Large intestine (tissue), 3 donors: ENCODE measurements around the gene HTD2. TPM values are rescaled to one million over a fixed set of nuclear protein-coding genes. Genes with fewer than 3 reads are reported as not detected.
"Not testable (repeated sequence)": the region's sequence is repeated elsewhere in the genome, so short reads cannot be mapped to it uniquely, and the experiment has no call there.

Experiments used
- DNase-seq, 2 donors: peaks; one replicate each; pipeline versions ENCODE4 v3.0.0 to v3.0.0-alpha.2; 2013
- H3K27ac ChIP-seq: one replicate; pipeline ENCODE4 v1.5.1; 2013; ENCODE audit warnings: low read length
- H3K27me3 ChIP-seq: 2 replicates; pipeline ENCODE4 v1.6.1; 2013; ENCODE audit warnings: low read length; ENCODE audit not compliant: control insufficient read depth, insufficient read depth
- H3K36me3 ChIP-seq: 2 replicates; pipeline ENCODE4 v1.6.1; 2013; ENCODE audit warnings: low read length; ENCODE audit not compliant: control insufficient read depth, insufficient read depth
- H3K4me1 ChIP-seq: one replicate; pipeline ENCODE4 v1.6.1; 2013; ENCODE audit warnings: low read length; ENCODE audit not compliant: control insufficient read depth, insufficient read depth
- H3K4me3 ChIP-seq: one replicate; pipeline ENCODE4 v1.5.1; 2013; ENCODE audit warnings: low read length
- H3K9me3 ChIP-seq: one replicate; pipeline ENCODE4 v1.6.1; 2013; ENCODE audit warnings: mild to moderate bottlenecking, low read depth, low read length, moderate library complexity; ENCODE audit not compliant: control insufficient read depth
- WGBS: methylation state at CpG from one replicate; pipeline ENCODE4 v1.1.5; 2013; ENCODE audit warnings: low lambda C conversion rate; ENCODE audit not compliant: insufficient coverage; 5-methylcytosine and 5-hydroxymethylcytosine counted together
- polyA plus RNA-seq: library from polyadenylated mRNA; unstranded; fragments of 120-200 nt; gene quantifications from one replicate; pipeline ENCODE4 v1.2.1, GENCODE V29; 2013

Gene HTD2
- polyA plus RNA-seq, 1 donor, result 14.7 TPM

DNA sequence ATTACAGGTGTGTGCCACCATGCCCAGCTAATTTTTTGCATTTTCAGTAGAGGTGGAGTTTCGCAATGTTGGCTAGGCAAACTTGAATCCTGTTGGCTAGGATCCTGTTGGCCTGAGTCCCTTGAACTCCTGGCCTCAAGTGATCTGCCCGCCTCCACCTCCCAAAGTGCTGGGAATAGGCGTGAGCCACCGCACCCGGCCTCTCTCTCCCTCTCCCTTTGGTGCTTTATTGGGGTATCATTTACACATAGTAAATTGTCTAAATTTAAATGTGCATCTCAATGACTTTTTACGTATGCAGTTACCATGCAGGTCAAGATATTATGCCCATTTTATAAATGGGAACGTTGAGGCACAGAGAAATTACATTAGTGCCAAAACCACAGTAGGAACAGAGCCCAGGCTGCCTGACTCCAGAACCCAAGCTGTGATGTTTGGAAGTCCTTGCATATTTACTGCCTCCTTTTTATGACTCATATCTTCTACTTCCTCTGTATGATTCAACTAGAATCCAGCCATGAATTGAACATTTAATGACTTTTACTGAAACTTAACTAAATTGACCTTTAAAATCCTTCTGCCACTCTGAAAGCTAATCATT lies 34.3 kb upstream of the HTD2 start:
- Histone ChIP-seq H3K9me3 (no peaks in the 10 kb centered on the region), H3K27me3 (no peaks in the 10 kb centered on the region), H3K36me3 (peaks cover 45% of the 10 kb centered on the region), H3K4me1 (no peaks in the 10 kb centered on the region), H3K27ac (no peak overlapping the region), H3K4me3 (no peak overlapping the region)
- no CpG with 5 or more reads among the region's 7 CpGs for WGBS
- no peak for DNase-seq

DNA sequence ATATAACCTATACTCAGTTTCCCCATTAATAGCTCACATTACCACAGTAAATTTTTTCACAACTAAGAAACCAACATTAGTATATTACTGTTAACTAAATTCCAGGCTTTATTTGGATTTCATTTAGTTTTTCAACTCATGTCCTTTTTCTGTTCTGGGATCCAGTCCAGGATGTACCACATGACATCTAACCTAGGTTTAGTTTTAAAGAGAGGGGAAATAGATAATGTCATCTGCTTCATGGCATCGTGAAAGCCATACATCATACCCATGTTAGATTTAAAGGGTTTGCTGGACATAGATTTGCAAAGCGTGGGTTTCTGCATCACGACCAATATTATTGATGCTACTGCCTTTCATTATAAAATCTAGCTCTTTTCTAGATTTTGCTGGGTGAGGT lies 33.4 kb upstream of the HTD2 start:
- Histone ChIP-seq H3K4me3 (no peak overlapping the region), H3K4me1 (no peaks in the 10 kb centered on the region), H3K9me3 (no peaks in the 10 kb centered on the region), H3K27ac (no peak overlapping the region), H3K27me3 (no peaks in the 10 kb centered on the region), H3K36me3 (peaks cover 41% of the 10 kb centered on the region)
- DNase-seq, result no peak
- 86% methylated on average over 1 of the region's 3 CpGs for WGBS

DNA sequence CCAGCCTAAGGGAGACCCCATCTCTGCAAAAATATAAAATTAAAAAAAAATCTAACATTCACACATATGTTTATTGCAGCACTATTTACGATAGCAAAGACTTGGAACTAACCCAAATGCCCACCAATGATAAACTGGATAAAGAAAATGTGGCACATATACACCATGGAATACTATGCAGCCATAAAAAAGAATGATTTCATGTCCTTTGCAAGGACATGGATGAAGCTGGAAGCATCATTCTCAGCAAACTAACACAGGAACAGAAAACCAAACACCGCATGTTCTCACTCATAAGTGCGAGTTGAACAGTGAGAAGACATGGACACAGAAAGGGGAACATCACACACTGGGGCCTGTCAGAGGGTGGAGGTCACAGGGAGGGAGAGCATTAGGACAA lies 33.0 kb upstream of the HTD2 start:
- H3K36me3 ChIP-seq, result peaks cover 38% of the 10 kb centered on the region
- not testable (repeated sequence) for H3K27me3 ChIP-seq, H3K4me1 ChIP-seq, H3K4me3 ChIP-seq, H3K9me3 ChIP-seq, DNase-seq, H3K27ac ChIP-seq
- WGBS, result 100% methylated on average over 1 of the region's 3 CpGs

DNA sequence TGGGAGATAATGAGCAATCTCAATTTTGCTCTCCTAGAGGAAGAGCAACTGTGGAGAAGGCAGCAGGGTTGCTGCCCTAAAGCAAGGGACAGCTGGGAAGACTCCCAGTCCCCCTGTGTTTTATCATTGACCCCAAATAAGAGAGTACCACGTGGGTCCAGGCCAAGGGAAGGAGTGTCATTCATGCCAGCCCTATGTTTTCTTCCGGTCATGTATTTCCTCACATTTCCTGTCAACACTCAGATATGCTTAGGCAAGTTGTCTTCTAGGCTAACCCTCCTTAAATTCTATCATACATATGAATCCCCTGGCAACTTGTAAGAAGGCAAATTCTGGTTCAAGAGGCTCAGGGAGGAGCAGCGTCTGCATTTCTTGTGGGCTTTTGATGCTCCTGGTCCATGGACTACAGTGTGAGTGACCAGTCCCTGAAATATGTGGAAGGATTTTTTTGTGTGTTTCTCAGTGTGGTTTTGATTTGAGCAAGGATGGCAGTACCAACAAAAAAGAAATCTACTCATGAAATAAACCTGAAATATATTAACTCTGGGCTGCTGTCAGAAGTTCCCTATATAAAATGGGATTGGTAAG lies 32.2 kb upstream of the HTD2 start:
- peaks cover 31% of the 10 kb centered on the region for H3K36me3 ChIP-seq
- H3K4me3 ChIP-seq, result no peak overlapping the region
- H3K4me1 ChIP-seq, result no peaks in the 10 kb centered on the region
- H3K27ac ChIP-seq, result no peak overlapping the region
- no peaks in the 10 kb centered on the region for H3K9me3 ChIP-seq
- DNase-seq, result no peak
- no peaks in the 10 kb centered on the region for H3K27me3 ChIP-seq
- WGBS, result no CpG with 5 or more reads among the region's 3 CpGs

DNA sequence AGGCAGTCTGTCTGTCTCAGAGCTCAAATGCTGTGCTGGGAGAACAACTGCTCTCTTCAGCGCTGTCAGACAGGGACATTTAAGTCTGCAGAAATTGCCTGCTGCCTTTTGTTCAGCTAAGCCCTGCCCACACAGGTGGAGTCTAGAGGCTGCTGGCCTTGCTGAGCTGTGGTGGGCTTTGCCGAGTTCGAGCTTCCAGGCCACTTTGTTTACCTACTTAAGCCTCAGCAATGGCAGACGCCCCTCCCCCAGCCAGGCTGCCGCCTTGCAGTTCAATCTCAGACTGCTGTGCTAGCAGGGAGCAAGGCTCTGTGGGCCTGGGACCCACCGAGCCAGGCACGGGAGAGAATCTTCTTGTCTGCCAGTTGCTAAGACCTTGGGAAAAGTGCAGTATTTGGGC lies 25.3 kb upstream of the HTD2 start:
- no peaks in the 10 kb centered on the region for H3K9me3 ChIP-seq
- H3K4me3 ChIP-seq, result no peak overlapping the region
- H3K4me1 ChIP-seq, result no peaks in the 10 kb centered on the region
- no peak for DNase-seq
- WGBS, result no CpG with 5 or more reads among the region's 7 CpGs
- H3K36me3 ChIP-seq, result peaks cover 39% of the 10 kb centered on the region
- no peak overlapping the region for H3K27ac ChIP-seq
- H3K27me3 ChIP-seq, result no peaks in the 10 kb centered on the region

DNA sequence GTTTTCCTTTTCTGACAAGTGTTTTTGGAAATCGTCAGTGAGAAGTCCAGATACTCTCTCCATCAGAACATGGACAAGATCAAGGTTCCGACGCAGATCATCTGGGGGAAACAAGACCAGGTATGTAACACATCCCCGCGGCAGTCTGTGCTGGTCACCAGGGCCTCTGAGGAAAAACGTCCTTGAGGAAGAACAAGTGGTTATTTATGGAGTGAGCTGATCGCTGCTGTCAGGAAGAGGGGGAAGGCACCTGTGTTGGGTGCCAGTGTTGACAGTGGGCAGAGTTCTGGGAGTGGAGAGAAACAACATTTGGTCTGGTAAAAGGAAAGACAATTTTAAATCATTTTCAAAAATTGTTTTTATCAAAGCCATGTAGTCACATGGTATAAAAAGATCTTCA lies 21.0 kb upstream of the HTD2 start:
- H3K36me3 ChIP-seq, result peaks cover 64% of the 10 kb centered on the region

DNA sequence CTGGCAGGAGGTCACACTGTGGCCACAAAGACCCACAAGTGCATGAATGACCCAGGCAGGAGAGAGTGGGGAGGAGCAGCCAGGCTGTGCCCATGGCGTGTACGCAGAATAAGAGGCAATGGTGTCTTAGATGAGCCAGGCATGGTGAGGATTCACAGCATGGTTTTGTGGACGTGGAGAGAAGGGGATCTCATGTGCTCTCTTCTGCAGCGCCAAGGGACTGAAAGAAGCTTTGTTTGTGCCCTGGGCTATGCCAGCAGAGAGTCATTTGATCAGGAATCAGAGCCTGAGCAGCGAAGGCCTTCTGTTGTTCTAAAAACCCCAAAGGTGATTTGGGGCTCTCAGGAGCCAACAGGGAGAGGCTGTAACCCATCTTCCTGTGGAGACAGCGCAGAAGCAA lies 19.0 kb upstream of the HTD2 start:
- Histone ChIP-seq H3K4me3 (no peak overlapping the region), H3K27me3 (no peaks in the 10 kb centered on the region), H3K36me3 (peaks cover 48% of the 10 kb centered on the region), H3K27ac (no peak overlapping the region), H3K9me3 (peaks cover 7% of the 10 kb centered on the region), H3K4me1 (no peaks in the 10 kb centered on the region)
- WGBS, result no CpG with 5 or more reads among the region's 6 CpGs
- no peak for DNase-seq

More for the DNA sequence above, 21.0 kb upstream of the HTD2 start:
- Histone ChIP-seq H3K4me3 (no peak overlapping the region), H3K4me1 (no peaks in the 10 kb centered on the region), H3K9me3 (peaks cover under 1% of the 10 kb centered on the region), H3K27me3 (no peaks in the 10 kb centered on the region), H3K27ac (no peak overlapping the region)
- DNase-seq, result no peak
- 40% methylated on average over 1 of the region's 7 CpGs for WGBS

DNA sequence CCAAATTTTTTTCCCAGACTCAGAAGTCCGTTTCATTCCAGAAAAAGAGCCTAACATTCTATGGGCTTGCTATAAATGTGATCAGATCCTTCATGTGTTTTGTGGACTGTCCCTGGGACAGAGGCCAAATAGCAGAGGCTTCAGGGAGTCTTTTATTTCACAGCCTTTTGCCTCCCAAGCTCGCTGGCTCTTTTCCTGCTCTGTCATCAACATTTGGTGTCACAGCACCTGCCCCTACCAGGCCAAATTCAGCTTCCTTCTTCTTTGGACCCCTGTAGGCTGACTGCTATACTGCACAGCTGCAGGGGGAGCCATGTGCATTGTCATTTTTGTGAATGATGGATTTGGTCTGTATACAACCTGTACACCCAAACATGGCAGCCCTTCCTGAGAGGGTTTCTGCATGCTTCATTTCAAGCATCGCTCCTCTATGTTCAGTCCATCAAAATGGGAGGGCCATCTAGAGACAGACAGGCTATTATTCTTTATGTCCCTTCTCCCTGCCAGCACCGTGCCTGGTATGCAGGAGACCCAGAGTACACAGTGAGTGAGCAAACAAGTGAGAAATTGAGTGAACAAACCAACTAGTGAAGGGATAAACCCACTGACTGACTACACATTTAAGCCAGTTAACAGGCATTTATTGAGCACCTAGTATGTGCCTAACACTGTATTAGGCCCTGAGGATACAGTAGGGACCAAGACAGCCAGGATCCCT lies 18.1 kb upstream of the HTD2 start:
- no peaks in the 10 kb centered on the region for H3K4me1 ChIP-seq
- 100% methylated on average over 1 of the region's 4 CpGs for WGBS
- H3K27me3 ChIP-seq, result no peaks in the 10 kb centered on the region
- peaks cover 42% of the 10 kb centered on the region for H3K36me3 ChIP-seq
- DNase-seq, result no peak
- H3K4me3 ChIP-seq, result no peak overlapping the region
- peaks cover 7% of the 10 kb centered on the region for H3K9me3 ChIP-seq
- H3K27ac ChIP-seq, result no peak overlapping the region

GRCh38 chr3:58288964-58289613 lies 17.2 kb upstream of the HTD2 start:
- not testable (repeated sequence) for H3K27me3 ChIP-seq, H3K9me3 ChIP-seq, H3K27ac ChIP-seq, H3K4me1 ChIP-seq, DNase-seq, H3K4me3 ChIP-seq
- 100% methylated on average over 1 of the region's 4 CpGs for WGBS
- H3K36me3 ChIP-seq, result peaks cover 40% of the 10 kb centered on the region

DNA sequence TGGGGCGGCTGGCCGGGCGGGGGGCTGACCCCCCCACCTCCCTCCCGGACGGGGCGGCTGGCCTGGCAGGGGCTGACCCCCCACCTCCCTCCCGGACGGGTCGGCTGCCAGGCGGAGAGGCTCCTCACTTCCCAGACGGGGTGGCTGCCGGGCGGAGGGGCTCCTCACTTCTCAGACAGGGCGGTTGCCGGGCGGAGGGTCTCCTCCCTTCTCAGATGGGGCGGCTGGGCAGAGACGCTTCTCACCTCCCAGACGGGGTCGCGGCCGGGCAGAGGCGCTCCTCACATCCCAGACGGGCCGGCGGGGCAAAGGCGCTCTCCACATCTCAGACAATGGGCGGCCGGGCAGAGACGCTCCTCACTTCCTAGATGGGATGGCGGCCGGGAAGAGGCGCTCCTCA lies 15.9 kb upstream of the HTD2 start:
- no CpG with 5 or more reads among the region's 33 CpGs for WGBS
- not testable (repeated sequence) for H3K27ac ChIP-seq, H3K4me1 ChIP-seq, H3K9me3 ChIP-seq, H3K4me3 ChIP-seq, H3K27me3 ChIP-seq, DNase-seq
- H3K36me3 ChIP-seq, result peaks cover 34% of the 10 kb centered on the region
